ENCODE measurements around the gene GPR32.

DNA sequence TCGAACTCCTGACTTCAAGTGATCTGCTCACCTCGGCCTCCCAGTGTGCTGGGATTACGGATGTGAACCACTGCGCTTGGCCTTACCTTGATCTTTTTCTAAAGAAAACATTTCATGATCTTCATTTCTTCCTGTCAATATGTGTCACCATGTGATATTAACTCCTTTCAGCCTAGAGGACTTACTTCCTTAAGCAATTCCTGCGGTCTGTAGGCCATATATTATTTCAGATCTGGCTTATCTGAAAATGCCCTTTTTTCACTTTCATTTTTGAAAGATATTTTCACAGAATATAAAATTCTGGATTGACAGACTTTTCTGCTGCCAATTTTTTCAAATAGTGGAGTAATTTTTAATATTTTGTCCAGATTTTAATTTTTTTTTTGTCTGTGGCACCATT is 2.0 kb upstream of the GPR32 start:
- TF ChIP-seq, protein P1, sequence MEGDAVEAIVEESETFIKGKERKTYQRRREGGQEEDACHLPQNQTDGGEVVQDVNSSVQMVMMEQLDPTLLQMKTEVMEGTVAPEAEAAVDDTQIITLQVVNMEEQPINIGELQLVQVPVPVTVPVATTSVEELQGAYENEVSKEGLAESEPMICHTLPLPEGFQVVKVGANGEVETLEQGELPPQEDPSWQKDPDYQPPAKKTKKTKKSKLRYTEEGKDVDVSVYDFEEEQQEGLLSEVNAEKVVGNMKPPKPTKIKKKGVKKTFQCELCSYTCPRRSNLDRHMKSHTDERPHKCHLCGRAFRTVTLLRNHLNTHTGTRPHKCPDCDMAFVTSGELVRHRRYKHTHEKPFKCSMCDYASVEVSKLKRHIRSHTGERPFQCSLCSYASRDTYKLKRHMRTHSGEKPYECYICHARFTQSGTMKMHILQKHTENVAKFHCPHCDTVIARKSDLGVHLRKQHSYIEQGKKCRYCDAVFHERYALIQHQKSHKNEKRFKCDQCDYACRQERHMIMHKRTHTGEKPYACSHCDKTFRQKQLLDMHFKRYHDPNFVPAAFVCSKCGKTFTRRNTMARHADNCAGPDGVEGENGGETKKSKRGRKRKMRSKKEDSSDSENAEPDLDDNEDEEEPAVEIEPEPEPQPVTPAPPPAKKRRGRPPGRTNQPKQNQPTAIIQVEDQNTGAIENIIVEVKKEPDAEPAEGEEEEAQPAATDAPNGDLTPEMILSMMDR (IDR thresholded peaks at IDR 0.05; ENCODE audit: low read depth, low read length), result no peak
- TF ChIP-seq, protein P2, sequence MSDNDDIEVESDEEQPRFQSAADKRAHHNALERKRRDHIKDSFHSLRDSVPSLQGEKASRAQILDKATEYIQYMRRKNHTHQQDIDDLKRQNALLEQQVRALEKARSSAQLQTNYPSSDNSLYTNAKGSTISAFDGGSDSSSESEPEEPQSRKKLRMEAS (IDR thresholded peaks at IDR 0.05; ENCODE audit: low read depth, low read length), result no peak
- TF ChIP-seq POLR2A (IDR thresholded peaks at IDR 0.05; ENCODE audit: extremely low read depth, insufficient read length) (no peak), MYC (IDR thresholded peaks at IDR 0.05; ENCODE audit: low read depth, low read length) (no peak)

Data from NB4 (cell line).